Fibroblast of skin of left quadriceps (primary cell): ENCODE results near the gene PAXX.
A peak's percentile ranks its signal among the peaks of the same experiment; 100 is the strongest.

ENCODE experiments used
- DNase-seq, 2 experiments: peaks; one replicate each; pipeline ENCODE4 v3.0.0-alpha.2; 2013; ENCODE audit warnings: low read depth in 2 of 2

PAXX gene

GRCh38 chr9:136981588-136982231, 10.5 kb upstream of the PAXX start:
- no peak for DNase-seq

GRCh38 chr9:136982232-136983051, 9.8 kb upstream of the PAXX start, which contains the start of gene LCNL1:
LCNL1 (plus strand) TSS chr9:136982993; CDS start chr9:136983587, 594 bp downstream.
- DNase-seq, result no peak

- no peak for DNase-seq
Observed at GRCh38 chr9:136983167-136983566, 9.1 kb upstream of the PAXX start.

GRCh38 chr9:136983656-136984314, 8.4 kb upstream of the PAXX start:
- DNase-seq, result no peak

GRCh38 chr9:136984464-136985026, 7.7 kb upstream of the PAXX start:
- DNase-seq, result no peak

- no peak for DNase-seq
Observed at GRCh38 chr9:136985027-136985602, 7.1 kb upstream of the PAXX start.

- no peak for DNase-seq
Observed at GRCh38 chr9:136985853-136986252, 6.4 kb upstream of the PAXX start.

- DNase-seq, result no peak
Observed at GRCh38 chr9:136988872-136989271, 3.4 kb upstream of the PAXX start.

GRCh38 chr9:136990242-136990911, 1.8 kb upstream of the PAXX start:
- DNase-seq, result no peak

GRCh38 chr9:136992819-136993369, 672 bp downstream of the PAXX start:
- DNase-seq, result no peak

GRCh38 chr9:136994180-136994887, 2.1 kb downstream of the PAXX start:
- DNase-seq, result no peak

GRCh38 chr9:136994888-136995230, 2.6 kb downstream of the PAXX start:
- DNase-seq, result no peak

GRCh38 chr9:136995362-136995761, 3.1 kb downstream of the PAXX start:
- DNase-seq, result no peak

GRCh38 chr9:136995772-136996311, 3.6 kb downstream of the PAXX start:
- DNase-seq, result no peak

- no peak for DNase-seq
Observed at GRCh38 chr9:136996361-136997292, 4.4 kb downstream of the PAXX start, which contains the start of gene CLIC3. CLIC3 (minus strand) TSS chr9:136996568; CDS start chr9:136996543, 25 bp downstream.

GRCh38 chr9:136997371-136997770, 5.1 kb downstream of the PAXX start:
- DNase-seq, result no peak

- DNase-seq, result no peak
Observed at GRCh38 chr9:136997830-136998234, 5.6 kb downstream of the PAXX start.

GRCh38 chr9:137000177-137000930, 8.1 kb downstream of the PAXX start:
- peak in 1 of 2 experiments; percentile 22 for DNase-seq
